C1 segment of cervical spinal cord (tissue), 14 donors: Measurements from ENCODE around the gene PNCK.

Experiments
- DNase-seq, 14 donors: peaks; one replicate each; lab custom pipeline; 2025; lab: John Stamatoyannopoulos, UW

The PNCK gene

DNA sequence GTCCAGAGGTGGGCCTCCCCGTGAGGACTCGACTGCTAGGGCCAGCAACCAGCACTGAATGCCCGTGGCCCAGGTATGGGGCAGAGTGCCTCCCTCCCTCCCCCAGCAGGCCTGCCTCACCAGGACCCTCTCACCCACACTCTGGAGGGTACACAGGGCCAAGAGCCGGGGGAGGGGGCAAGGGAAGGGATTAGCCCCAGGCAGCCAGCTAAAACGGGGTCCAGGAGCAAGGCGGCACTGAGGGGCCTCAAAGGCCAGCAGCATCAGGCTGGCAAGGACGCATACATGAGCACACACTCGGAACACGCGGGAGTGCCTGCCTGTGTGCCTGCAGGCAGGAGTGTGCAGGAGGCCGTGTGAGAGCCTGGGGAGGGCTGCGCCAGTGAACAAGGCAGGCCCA is 44.9 kb downstream of the PNCK start:
- no peak for DNase-seq

- no peak for DNase-seq
Measured at GRCh38 chrX:153628129-153628528, 45.5 kb downstream of the PNCK start.

GRCh38 chrX:153627675-153628111 is 45.9 kb downstream of the PNCK start:
- no peak for DNase-seq

- no peak for DNase-seq
Measured at GRCh38 chrX:153626863-153627674, 46.5 kb downstream of the PNCK start.

DNA sequence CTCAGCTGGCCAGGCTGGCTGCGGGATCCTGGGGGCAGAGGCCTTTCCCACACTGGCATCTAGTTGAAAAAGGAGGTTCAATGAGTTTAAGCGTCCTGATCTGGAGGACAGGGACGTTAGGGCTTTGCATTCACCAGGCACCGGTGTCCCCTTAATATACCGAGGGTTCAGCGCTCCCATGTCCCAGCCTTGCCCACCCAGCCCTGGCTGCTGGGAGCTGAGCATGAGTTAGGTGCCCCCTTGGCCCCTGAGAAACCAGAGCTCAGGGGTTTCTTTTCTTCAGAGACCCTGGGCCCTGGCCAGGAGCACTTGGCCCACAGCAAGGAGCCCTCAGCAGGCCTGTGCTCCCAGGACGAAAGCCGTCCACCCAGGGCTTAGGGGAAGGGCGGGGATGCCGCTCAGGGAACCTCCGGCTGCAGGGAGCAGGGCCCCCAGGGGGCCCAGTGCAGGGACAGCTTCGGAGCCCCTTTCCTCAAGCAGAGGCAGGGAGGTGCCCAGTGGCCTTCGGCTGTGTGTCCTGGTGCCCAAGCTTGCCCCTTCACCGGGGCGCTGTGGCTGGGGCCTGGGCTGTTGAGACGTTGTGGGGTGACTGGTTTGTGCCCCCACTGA is 47.5 kb downstream of the PNCK start:
- no peak for DNase-seq

GRCh38 chrX:153625271-153626024 is 48.2 kb downstream of the PNCK start:
- no peak for DNase-seq

GRCh38 chrX:153624196-153625091 is 49.2 kb downstream of the PNCK start:
- no peak for DNase-seq

GRCh38 chrX:153623310-153624029 is 50.1 kb downstream of the PNCK start:
- DNase-seq, result no peak

DNA sequence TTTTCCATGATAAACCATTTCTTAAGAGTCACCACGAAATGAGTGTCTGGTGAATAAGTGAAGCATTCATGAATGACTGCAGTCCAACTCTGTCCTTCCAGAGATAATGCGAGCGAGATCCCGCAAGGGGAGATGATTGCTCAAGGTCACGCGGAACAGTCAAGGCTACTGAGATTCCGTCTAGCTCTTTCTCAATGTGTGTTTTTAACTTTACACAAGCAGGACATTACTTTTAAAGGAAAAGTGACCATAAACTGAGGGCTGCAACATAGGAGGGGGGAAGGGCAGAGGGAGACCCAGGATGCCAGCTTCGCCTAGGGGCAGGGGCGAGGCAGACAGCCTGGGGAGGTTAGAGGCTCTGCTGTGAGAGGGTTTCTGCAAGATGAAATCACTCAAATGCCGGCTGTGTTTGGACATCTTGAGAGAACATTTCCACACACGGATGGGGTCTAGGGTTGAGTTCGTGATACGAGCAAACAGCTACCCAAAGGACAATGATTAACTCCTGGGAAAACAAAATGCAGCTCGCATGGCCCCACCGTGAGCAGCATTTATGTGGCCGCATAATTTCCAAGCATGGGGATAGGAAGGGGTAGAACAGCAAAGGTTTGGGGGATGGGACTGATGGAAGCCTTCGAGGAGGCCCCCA is 50.8 kb downstream of the PNCK start:
- no peak for DNase-seq

DNA sequence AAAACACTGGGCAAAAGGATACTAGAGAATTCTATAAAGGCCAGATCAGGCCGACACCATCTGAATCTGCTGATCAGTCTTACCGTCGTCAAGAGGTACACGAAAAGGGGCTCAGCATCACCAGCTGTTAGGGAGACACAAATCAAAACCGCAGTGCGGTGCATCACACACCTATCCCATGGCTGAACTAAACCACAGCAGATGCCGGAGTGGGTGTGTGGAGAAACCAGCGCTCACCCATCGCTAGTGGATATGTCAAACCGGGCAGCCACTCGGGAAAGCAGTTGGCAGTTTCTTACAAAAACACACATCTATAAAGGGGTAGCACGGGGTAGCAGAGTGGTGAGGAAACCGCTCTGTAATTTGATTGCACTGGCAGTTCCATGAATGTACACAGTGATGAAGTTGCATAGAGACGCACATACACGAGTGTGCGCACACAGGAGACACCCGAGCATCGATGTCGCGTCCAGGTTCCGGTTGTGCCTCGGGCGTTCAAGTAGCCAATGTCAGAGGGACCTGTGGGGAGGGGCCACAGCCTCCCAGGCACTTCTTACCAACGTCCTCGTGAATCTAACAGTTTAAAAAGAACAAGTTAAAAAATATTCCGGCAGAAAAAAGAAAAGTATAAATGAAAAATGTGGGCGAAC is 51.5 kb downstream of the PNCK start:
- DNase-seq, result no peak

GRCh38 chrX:153620576-153620975 is 53.0 kb downstream of the PNCK start:
- DNase-seq, result no peak
